NCI-H2107 (cell line): ENCODE results near the gene NOTCH2.
"Not testable (repeated sequence)": the region's sequence is repeated elsewhere in the genome, so short reads cannot be mapped to it uniquely, and the experiment has no call there.

Source experiments
- DNase-seq: peaks from one replicate; lab custom pipeline; 2025; lab: John Stamatoyannopoulos, UW

The NOTCH2 gene

GRCh38 chr1:120068683-120069066 is 787 bp downstream of the NOTCH2 start:
- not testable (repeated sequence) for DNase-seq

GRCh38 chr1:120048208-120048607 is 21.3 kb downstream of the NOTCH2 start:
- not testable (repeated sequence) for DNase-seq

GRCh38 chr1:120041771-120042170 is 27.7 kb downstream of the NOTCH2 start:
- DNase-seq = not testable (repeated sequence)

- DNase-seq = not testable (repeated sequence)
These were observed 37.2 kb downstream of the NOTCH2 start for GRCh38 chr1:120032253-120032652.

GRCh38 chr1:120023791-120024190 is 45.7 kb downstream of the NOTCH2 start:
- not testable (repeated sequence) for DNase-seq

GRCh38 chr1:120014978-120015377 is 54.5 kb downstream of the NOTCH2 start:
- DNase-seq = not testable (repeated sequence)

GRCh38 chr1:120008320-120008719 is 61.1 kb downstream of the NOTCH2 start:
- DNase-seq = not testable (repeated sequence)

GRCh38 chr1:120007850-120008249 is 61.6 kb downstream of the NOTCH2 start:
- not testable (repeated sequence) for DNase-seq

- DNase-seq = not testable (repeated sequence)
These were observed 68.4 kb downstream of the NOTCH2 start for GRCh38 chr1:120001035-120001434.

- DNase-seq = not testable (repeated sequence)
These were observed 72.6 kb downstream of the NOTCH2 start for GRCh38 chr1:119996731-119997312.

- not testable (repeated sequence) for DNase-seq
These were observed 73.5 kb downstream of the NOTCH2 start for GRCh38 chr1:119995975-119996374.

GRCh38 chr1:119988306-119989062 is 81.0 kb downstream of the NOTCH2 start:
- DNase-seq = no peak

GRCh38 chr1:119987686-119988085 is 81.8 kb downstream of the NOTCH2 start:
- DNase-seq = no peak

GRCh38 chr1:119987112-119987511 is 82.3 kb downstream of the NOTCH2 start:
- no peak for DNase-seq

GRCh38 chr1:119986007-119986497 is 83.4 kb downstream of the NOTCH2 start:
- DNase-seq = no peak

- DNase-seq = no peak
These were observed 84.7 kb downstream of the NOTCH2 start for GRCh38 chr1:119984771-119985170.

GRCh38 chr1:119981986-119982815 is 87.3 kb downstream of the NOTCH2 start:
- DNase-seq = no peak

GRCh38 chr1:119981496-119981895 is 88.0 kb downstream of the NOTCH2 start:
- no peak for DNase-seq

GRCh38 chr1:119978018-119978505 is 91.4 kb downstream of the NOTCH2 start:
- no peak for DNase-seq

- not testable (repeated sequence) for DNase-seq
These were observed 92.2 kb downstream of the NOTCH2 start for GRCh38 chr1:119977113-119977736.

- DNase-seq = not testable (repeated sequence)
These were observed 93.7 kb downstream of the NOTCH2 start for GRCh38 chr1:119975582-119976254.
